GM23248 (cell line): ENCODE measurements around the gene RAB8A.

Experiments used
- EZH2 ChIP-seq: fragments of 200-600 bp; sonication (generic); IDR thresholded peaks from 2 replicates; pipeline ENCODE4 v1.6.1; 2018; ENCODE audit warnings: antibody characterized with exemption, mild to moderate bottlenecking; ENCODE audit not compliant: insufficient read depth, poor library complexity, severe bottlenecking
- EZH2phosphoT487 ChIP-seq: fragments of 200-600 bp; sonication (generic); IDR thresholded peaks from 2 replicates; pipeline ENCODE4 v1.6.1; 2018; ENCODE audit warnings: antibody characterized with exemption, moderate library complexity, mild to moderate bottlenecking, low read depth; ENCODE audit not compliant: insufficient read depth

DNA sequence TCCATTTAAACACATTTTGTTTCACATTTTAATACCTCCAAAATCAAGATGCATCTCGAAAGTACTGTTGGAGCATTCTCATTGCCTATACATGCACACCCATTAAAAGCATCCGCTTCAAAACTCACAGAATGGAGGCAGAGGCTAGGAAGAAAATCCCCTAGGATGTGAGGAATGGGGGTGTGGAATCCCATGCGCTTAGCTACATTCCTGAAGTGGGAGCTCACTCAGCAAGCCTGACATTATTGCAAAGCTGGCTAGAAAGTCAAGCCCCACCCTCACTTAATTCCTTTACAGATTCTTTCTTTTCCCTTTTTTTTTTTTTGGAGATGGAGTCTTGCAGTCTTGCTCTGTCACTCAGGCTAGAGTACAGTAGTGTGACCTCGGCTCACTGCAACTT, 68.9 kb downstream of the RAB8A start:
- TF ChIP-seq EZH2 (no peak), EZH2phosphoT487 (no peak)
